AG08396 (cell line): Measurements from ENCODE around the gene CENPP.

Experiments
- DNase-seq: peaks from one replicate; pipeline ENCODE4 v3.0.0; 2012; ENCODE audit warnings: low spot score, mixed read lengths

The CENPP gene

DNA sequence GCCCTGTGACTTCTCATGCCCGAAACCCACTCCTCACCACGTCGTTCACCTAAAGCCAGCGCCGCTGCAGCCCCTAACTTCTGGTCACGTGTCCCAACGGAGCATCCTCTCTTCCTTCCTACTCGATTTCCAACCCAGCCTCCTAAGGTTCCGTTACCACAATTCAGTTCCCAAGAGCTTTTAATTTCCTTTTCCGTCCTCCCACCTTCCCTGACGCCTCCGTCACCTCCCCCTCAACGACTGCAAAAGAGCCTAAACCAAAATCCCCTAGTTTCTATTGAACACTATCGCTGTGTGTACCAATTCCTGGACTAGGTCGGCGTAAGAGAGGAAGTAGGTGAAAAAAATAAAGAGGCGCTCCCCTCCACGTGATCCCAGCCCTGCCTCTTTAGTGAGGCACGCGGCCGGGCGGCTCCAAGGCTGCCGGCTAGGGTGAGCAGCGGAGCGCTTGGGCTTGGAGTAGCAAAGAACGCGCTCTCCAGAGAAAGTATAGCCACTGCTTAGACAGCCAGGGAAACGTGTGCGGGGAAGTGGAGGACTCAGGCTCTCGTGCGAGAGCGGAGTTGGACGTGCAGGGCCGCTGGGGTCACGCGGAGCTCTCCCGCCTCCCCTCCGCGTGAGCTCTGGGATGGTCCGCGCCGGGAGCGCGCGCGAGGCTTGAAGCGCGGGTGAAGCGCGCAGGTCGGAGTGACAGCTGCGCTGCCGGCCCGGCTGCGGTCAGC lies at the start of gene CENPP, which contains the start of gene NOL8:
Gene CENPP, plus strand, starts transcription at position 685 of the 722 bp plus-strand sequence.
Gene NOL8, minus strand, starts transcription at position 82 of the 722 bp plus-strand sequence. CDS start 1,189 bp downstream, outside the sequence.
- DNase-seq, result peak; percentile 91

DNA sequence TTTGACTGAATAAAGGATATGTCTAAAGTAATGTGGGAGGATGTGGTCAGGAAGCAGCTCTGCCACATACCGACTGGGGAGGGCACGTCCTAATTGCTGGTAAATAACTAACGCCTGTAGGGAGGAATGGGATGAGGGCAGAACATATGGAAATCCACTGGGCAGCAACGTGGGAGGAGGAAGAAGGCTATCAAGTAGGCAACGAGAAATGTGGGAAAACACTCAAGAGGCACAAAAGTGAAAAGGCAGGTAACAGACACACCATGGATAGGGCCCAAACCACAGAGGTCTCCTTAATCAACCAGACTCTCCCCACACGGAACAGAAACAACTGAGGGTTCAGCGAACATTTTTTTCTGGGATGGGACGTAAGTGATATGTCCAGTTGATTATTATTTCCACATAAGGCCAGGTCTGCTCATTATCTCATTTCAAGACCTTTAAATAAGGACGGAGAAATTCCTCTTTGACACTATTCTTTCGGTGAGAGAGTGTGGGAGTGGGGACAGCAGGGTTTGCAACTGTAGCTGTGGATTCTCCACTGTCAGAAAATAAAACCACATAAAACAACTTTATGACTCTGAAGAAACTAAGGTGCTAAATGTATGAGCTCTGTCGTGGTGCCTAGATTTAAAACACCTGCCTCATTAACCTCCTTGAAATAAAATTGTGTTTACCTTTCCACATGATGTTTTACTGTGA lies 49.3 kb upstream of the CENPP start:
- no peak for DNase-seq

DNA sequence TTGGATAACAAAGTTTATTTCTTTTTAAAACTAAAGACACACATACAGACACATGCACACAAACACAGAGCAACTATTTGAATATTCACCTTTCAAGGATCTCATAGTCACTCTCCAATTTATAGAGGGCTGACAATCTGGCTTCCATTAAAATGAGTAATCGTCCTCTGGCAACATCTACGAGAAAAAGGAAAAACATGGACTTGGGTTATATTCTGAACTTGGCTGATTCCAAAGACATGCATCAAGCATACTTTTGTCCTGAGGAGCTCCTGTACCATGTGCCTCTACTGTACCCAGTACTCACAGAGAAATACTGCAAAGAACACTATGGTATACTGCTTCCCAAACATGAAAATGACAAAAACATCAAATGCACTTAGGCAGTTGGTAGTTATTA lies 47.6 kb upstream of the CENPP start:
- peak; percentile 30 for DNase-seq

DNA sequence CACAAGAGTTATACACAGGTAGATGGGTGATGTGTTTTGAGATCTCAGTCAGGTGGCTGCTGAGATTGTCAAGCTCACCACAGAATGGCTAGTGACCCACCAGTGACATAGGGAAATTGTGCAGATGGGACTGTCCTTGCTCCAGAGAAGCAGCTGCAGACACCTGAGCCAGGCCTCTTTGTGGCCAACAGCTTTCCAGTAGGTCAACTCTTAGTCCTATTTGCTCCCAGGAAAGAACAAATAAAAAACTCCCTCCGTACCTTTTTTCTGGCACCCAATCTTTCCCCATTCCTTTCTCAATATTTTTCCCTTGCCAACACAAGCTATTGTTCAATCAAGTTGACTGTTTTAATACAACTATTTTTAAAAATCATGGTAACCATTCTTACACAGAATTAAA lies 46.5 kb upstream of the CENPP start:
- no peak for DNase-seq

DNA sequence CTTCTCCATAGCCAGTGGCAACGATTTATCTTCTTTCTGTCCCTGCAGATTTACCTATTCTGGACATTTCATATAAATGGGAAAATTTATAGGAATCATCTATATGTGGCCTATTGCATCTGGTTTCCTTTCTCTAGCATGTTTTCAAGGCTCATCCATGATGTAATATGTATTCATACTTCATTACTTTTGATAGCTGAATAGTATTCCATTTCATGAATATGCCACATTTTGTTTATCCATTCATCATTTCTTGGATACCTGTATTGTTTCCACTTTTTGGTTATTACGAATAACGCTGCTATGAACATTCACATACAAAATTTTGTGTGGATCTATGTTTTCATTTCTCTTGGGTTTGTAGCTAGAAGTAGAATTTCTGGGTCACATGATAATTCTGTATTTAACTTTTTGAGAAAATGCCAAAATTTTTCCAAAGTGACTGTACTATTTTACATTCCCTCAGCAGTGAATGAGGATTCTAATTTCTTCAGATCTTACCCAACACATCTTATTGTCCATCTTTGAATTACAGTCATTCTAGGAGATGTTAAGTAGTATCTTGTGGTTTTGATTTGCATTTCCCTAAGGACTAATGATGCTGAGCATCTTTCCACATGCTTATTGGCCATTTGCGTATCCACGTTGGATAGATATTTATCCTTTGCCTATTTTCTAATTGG lies 35.9 kb upstream of the CENPP start:
- DNase-seq, result no peak

DNA sequence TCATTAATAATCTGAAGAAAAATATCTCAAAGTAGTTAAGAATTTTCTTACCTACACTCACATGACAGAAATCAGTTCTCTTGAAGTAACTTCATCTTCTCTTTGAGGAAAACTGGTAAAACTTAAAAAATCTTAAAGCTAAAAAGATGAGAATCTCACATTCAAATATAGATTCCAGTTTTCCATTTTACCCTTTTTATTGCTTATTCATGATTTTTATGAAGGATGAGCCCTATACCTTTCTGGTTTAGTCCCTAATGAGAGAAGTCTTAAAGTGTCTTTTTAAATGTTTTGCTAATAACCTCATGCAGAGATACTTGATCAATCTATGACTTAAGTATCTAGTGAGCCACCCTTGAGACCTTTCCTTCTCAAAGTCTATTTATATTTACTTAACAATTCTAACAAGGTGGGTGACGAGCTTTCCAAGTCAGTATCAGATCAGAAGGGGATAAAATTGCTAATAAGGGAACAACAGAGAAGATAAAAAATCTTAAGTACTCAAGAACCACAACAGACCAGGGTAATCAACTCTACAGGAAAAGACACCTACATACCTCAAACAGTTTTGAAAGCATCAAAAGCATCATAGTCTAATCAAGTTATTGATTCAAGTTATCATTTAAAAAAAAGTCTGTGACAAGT lies 34.8 kb upstream of the CENPP start:
- DNase-seq, result no peak

DNA sequence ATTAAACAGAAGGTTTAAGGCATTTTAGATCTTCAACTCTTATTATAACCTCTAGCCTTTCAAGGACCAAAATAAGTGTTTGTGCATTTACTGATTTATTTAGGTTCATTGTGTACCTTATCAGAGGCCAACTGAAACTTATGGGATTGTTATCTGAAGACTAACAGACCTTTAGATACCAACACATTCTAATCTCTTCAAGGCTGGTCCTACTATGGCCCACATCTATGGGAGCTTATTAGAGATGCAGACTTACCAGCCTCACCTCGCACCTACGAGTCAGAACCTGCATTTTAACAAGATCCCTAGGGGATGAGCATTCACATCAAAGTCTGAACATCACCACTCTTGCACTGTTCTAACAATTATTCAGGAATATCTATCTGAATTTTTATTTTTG lies 34.2 kb upstream of the CENPP start:
- no peak for DNase-seq

DNA sequence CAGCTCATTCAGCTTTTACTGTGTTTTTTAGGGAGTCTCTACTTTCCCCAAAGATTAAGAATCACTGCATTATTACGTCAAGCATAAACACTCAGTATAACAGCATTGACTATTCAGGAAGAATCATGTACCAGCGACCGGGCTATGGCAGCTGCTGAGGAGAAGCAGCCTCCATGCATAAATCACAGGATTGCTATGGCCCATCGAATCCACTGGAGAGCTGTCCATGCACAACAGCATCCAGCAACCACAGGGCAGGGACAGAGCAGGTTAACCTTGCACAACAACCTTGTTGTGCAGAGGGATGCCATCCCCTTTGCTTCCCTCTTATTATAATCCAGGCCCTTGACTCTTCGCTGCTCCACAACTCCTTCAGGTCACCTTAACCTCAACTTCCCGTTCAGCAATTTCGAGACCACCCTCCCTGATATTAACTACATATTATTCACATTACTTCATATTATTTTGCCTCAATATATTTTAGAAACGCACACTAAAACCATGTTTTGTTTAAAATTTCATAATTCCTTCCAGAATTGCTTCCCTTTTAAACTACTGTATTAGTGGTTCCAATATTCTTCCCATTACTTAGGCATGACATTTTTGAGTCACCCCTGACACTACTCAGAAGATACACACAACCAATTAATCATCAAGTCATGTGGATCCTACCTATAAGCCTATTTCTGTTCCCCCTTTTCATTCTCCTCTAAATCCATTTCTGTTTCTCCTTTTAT lies 33.2 kb upstream of the CENPP start:
- no peak for DNase-seq

DNA sequence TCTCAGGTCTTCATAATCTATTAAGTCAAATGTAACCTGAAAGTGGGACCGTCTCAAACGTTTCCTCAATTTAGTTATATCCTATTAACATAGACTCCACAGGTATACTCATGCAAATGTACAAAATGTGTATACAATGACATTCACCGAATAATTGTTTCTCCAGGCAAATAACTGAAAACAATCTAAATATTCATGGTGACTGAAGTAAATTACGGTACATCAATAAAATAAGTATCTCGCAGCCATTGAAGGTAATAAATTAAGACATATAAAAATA lies 32.7 kb upstream of the CENPP start:
- no peak for DNase-seq

DNA sequence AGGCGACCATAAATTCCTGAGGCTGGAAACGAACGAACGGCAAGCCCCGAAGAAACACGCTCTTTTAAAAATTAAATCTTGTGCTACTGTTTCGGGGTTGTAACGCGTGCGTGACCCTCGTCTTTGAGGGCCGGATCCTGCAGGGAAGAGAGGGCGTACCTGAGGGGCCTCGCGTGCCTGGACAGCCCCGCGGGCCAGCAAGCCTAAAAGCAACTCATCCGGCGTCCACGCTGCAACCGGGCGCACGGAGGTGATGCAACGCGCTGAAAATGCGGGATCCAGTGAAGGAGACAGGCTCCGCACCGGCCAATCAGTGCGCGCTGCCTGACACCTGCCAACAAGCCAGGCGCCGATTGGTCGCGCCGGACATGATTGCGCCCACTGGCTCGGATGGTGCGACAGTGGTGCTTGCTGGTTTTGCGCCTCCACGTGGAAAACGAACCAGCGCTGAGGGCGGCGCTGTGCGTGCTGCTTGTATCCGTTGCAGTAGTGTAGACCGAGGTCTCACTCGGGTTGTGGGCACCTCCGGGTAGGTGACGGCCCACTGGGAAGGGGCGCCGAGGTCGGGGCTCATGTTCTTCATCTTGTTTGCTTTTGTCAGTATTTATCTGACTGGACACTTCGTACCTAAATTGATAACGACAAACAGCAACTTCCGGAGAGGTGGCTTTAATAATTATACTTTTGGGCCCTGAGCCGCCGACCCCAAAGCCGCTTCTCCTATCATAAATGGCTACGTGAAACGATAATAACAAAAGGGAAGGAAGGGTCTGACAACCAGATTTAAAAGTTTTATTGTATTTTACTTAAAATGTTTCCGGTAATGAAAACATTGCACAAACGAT lies 32.1 kb upstream of the CENPP start, which contains the start of gene IARS1:
Gene IARS1, minus strand, starts transcription at position 246 of the 845 bp plus-strand sequence. CDS start 4,278 bp downstream, outside the sequence.
- peak; percentile 96 for DNase-seq

DNA sequence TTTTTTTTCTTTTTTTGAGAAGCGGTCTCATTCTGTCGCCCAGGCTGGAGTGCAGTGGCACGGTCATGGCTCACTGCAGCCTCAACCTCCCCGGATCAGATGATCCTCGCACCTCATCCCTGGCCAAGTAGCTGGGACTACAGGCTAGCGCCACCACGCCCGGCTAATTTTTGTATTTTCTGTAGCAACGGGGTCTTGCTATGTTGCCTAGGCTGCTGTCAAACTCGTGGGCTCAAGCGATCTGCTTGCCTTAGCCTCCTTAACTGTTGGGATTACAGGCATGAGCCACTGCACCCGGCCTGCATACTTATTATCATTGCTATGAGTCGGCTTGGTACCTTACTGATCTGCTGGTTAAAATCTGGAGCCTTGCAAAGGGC lies 31.5 kb upstream of the CENPP start:
- no peak for DNase-seq

DNA sequence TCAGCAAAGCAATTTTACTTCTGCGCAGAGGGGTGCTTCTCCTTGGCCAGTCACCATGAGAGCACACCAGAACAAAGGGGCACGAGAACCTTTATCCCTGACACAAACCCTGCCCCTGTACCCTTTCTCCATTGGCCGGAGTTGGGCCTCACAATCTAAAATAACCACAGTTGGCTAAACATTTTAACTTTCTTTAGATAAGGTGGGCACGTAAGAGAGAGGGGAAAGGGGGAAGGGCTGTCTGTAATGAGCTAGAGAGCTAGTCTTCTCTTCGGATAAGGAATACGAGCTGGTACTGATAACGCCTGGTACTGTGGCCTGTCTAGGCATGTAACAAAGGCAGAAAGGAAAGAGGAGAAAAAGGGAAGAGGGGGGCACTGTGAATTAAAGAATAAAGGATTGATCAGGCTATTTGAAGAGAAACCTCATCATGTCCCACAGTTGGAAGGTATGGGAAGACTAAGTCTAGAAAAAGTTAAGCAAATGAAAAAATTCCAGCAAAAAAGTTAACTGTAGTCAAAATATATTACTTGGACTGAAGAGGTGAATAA lies 30.4 kb upstream of the CENPP start:
- no peak for DNase-seq

DNA sequence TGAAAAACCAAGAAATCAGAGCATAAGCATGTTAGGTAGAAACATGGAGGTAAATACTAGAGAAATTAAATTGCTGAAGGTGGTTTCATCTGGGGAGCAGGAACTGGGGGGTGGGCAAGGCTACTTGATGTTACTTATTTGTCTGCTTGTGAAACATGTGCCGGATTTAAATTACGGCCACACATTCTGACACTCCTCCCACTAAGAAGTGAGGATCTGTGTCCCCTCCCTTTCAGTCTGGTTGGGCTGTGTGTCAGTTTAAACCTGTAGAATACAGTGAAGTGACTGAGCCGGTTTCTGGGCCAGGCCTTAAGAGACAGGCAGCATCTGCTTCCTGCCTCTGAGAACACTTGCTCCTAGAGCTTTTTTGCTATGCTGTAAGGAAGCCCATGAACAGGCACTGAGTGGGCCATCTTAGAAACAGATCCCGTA lies 29.9 kb upstream of the CENPP start:
- no peak for DNase-seq

DNA sequence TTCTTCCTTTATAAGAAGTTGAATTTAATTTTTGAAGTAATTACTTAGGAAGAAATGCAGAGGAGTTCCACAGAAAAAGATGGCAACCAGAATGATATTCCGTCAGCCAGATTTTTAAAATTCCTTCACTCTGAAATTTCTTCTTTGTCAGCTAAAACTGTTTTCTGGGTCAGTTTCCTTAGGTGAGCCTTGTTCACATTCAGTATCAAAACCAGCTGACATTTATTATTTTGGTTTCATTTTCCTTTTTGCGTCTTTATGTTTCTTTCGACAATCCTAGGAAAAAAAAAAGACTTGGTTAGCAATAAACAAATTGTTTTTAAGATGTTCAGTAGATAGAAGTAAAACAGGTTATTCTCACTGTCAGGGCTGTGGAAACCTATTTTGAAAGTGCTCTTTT lies 28.1 kb upstream of the CENPP start:
- DNase-seq, result no peak

DNA sequence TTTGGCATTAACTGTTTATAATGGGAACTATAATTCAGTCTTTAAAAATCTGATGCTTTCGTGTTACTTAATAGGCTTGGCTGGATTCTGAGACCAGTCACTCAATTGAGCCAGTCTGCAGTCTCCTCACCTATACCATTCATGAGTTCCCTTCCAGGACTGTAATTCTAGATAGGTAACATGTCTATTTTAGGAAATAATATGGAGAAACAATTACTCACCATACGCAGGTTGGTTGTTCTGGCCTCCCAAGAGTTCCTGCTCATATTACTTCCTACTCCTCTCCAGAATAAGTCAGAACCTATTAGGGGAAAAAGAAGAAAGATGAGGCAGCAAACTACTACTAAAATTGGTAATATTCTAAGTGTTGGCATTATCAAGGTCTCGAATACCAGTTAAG lies 27.7 kb upstream of the CENPP start:
- no peak for DNase-seq

DNA sequence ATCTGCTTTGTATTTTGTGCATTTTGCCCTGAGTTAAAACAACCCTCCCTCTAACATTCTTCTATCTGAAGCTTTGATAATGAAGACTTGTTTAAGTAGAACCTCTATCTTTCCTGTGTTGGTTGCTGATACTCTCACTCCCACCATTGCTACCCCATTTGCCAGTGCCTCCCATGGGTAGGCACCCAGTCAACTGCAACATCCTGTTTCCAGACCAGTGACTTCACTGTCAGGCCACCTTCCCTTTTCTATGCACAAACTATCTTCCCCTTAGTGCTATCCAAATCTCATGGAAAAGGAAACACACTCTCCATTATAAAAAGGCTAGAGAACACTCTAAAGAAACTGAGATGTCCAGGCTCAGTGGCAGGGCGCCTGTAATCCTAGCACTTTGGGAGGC lies 26.6 kb upstream of the CENPP start:
- no peak for DNase-seq

DNA sequence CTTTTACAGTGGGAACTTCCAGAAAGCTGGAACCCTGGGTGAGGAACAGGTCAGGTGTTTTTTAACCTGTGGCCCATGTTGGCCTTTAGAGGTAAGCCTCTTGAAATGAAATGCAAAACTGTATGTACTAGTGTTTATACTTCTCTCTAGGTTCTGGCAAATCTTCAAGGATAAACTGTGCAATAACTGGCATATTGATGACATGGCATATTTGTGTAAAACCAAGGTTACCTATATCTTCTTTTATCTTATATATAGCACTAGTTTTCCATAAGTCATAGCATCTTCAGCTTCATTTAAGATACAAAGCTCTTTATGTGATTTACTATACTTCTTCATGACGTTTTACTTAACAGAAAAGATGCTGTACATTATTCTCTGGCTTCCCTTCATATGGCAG lies 24.8 kb upstream of the CENPP start:
- no peak for DNase-seq

DNA sequence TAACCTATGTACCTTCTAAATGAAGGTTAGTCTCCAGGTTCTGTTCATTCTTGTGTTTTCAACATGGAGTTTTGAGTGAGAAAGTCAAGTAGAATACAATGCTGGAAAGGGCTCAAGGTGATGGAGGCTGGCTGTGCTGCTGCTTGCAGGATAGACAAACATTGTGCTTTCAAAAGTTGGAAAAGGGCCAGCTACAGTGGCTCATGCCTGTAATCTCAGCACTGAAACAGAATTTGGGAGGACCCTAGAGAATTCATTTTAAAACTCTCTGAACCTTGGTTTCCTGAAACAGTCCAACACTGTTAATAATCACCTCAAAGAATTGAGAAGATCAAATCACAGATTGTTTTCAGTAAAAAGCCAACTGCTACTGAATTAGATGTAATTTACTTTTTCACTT lies 16.9 kb upstream of the CENPP start:
- no peak for DNase-seq

DNA sequence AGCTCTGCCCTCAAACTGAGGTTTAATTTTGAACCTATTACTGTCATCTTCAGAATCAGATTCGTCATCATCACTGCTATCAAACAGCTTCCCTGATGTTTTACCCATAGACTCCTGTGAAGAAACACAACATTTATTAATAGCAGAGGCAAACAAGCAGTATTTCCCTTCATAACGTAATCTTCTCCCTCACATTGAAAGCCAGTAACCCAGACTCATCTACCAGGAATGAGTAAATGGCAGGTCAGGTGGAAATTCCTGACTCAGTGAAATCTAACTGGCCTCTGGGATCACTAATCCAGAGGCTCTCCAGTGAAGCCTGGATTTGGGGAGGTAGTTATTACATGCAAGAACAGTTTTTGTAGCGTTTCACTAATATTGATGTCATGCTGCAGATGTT lies 15.2 kb upstream of the CENPP start:
- no peak for DNase-seq

DNA sequence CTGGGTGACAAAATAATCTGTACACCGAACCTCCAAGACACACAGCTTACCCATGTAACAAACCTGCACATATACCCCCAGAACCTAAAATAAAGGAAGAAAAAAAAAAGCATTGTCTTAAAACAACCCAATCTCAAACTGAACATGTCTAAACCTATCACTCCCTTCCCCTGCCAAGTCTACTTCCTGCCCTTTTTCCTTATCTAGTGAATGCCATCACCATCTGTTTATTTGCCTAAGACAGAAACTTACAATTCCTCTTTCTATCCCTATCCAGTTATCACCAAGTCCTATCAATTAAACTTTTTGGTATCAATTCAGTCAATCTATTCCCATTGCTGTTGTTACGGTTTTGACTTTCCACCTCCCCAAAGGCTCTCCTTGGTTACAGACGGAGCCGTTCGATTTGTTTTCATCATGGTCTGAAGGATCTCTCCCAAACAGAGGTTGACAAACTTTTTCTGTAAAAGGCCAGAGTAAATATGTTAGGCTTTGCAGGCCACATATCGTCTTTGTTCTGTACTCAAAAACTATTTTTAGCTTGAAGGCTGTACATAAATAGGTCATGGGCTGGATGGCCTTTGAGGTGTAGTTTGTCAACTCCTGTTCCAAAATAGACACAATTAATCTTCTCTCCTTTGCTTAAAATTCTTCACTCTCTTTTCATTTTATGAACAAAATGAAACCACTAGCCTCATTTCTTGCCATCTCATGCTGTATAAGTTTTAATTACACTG lies 12.7 kb upstream of the CENPP start:
- DNase-seq, result no peak
